GM12873 (cell line): ENCODE data around the gene CAMTA1.

ENCODE experiments used
- CTCF ChIP-seq: IDR thresholded peaks from 2 replicates; pipeline ENCODE4 v1.5.1; 2012; ENCODE audit warnings: low read depth, mild to moderate bottlenecking, moderate library complexity, low read length, control low read depth; ENCODE audit not compliant: insufficient read depth; ENCODE audit errors: missing control alignments

CAMTA1 gene

GRCh38 chr1:7429290-7429689 is 644.0 kb downstream of the CAMTA1 start:
- no peak for TF ChIP-seq CTCF

- TF ChIP-seq CTCF = no peak
Observed at GRCh38 chr1:7430047-7430608, 644.9 kb downstream of the CAMTA1 start.

GRCh38 chr1:7430691-7431090 is 645.4 kb downstream of the CAMTA1 start:
- TF ChIP-seq CTCF = no peak

- TF ChIP-seq CTCF = no peak
Observed at GRCh38 chr1:7432102-7432899, 647.0 kb downstream of the CAMTA1 start.

- TF ChIP-seq CTCF = no peak
Observed at GRCh38 chr1:7432900-7433380, 647.7 kb downstream of the CAMTA1 start.

- no peak for TF ChIP-seq CTCF
Observed at GRCh38 chr1:7434566-7434965, 649.3 kb downstream of the CAMTA1 start.

- TF ChIP-seq CTCF = no peak
Observed at GRCh38 chr1:7435276-7436055, 650.2 kb downstream of the CAMTA1 start.
